Measurements from ENCODE around the gene PDZD2.
"Not testable (repeated sequence)": the region's sequence is repeated elsewhere in the genome, so short reads cannot be mapped to it uniquely, and the experiment has no call there.

The PDZD2 gene

GRCh38 chr5:31769530-31769929 is 130.6 kb downstream of the PDZD2 start:
- no peak for DNase-seq (ENCODE audit: low read depth in 2 of 2)

GRCh38 chr5:31770132-31770720 is 131.3 kb downstream of the PDZD2 start:
- no peak for DNase-seq (ENCODE audit: low read depth in 2 of 2)

GRCh38 chr5:31770998-31771397 is 132.1 kb downstream of the PDZD2 start:
- DNase-seq (ENCODE audit: low read depth in 2 of 2), result no peak

- DNase-seq (ENCODE audit: low read depth in 2 of 2), result no peak
Observed at GRCh38 chr5:31771500-31771899, 132.6 kb downstream of the PDZD2 start.

GRCh38 chr5:31776294-31776693 is 137.4 kb downstream of the PDZD2 start:
- not testable (repeated sequence) for DNase-seq (ENCODE audit: low read depth in 2 of 2)

- DNase-seq (ENCODE audit: low read depth in 2 of 2), result no peak
Observed at GRCh38 chr5:31776976-31777651, 138.2 kb downstream of the PDZD2 start.

GRCh38 chr5:31781772-31782171 is 142.8 kb downstream of the PDZD2 start:
- DNase-seq (ENCODE audit: low read depth in 2 of 2), result no peak

- no peak for DNase-seq (ENCODE audit: low read depth in 2 of 2)
Observed at GRCh38 chr5:31783086-31783645, 144.2 kb downstream of the PDZD2 start.

- DNase-seq (ENCODE audit: low read depth in 2 of 2), result no peak
Observed at GRCh38 chr5:31783731-31784130, 144.8 kb downstream of the PDZD2 start.

- DNase-seq (ENCODE audit: low read depth in 2 of 2), result no peak
Observed at GRCh38 chr5:31786090-31786631, 147.2 kb downstream of the PDZD2 start.

- DNase-seq (ENCODE audit: low read depth in 2 of 2), result no peak
Observed at GRCh38 chr5:31794009-31794408, 155.1 kb downstream of the PDZD2 start.

GRCh38 chr5:31798168-31798567 is 159.2 kb downstream of the PDZD2 start:
- DNase-seq (ENCODE audit: low read depth in 2 of 2), result no peak

- DNase-seq (ENCODE audit: low read depth in 2 of 2), result no peak
Observed at GRCh38 chr5:31800351-31800750, 161.4 kb downstream of the PDZD2 start.

- DNase-seq (ENCODE audit: low read depth in 2 of 2), result no peak
Observed at GRCh38 chr5:31805785-31806400, 167.0 kb downstream of the PDZD2 start.

GRCh38 chr5:31806561-31806960 is 167.6 kb downstream of the PDZD2 start:
- no peak for DNase-seq (ENCODE audit: low read depth in 2 of 2)

GRCh38 chr5:31807789-31808540 is 169.0 kb downstream of the PDZD2 start:
- DNase-seq (ENCODE audit: low read depth in 2 of 2), result no peak

GRCh38 chr5:31809050-31809870 is 170.3 kb downstream of the PDZD2 start:
- no peak for DNase-seq (ENCODE audit: low read depth in 2 of 2)

GRCh38 chr5:31811210-31811609 is 172.3 kb downstream of the PDZD2 start:
- DNase-seq (ENCODE audit: low read depth in 2 of 2), result no peak

GRCh38 chr5:31815376-31815775 is 176.4 kb downstream of the PDZD2 start:
- no peak for DNase-seq (ENCODE audit: low read depth in 2 of 2)

GRCh38 chr5:31819926-31820516 is 181.1 kb downstream of the PDZD2 start:
- no peak for DNase-seq (ENCODE audit: low read depth in 2 of 2)

- no peak for DNase-seq (ENCODE audit: low read depth in 2 of 2)
Observed at GRCh38 chr5:31823472-31823871, 184.5 kb downstream of the PDZD2 start.

Data from stimulated activated CD4-positive, alpha-beta T cell treated with anti-CD3 and anti-CD28 coated beads, Interleukin-1b, Interleukin-23, amount 100 ng/mL, for 1 hour (primary cell).